ENCODE measurements around the gene PLK3. TPM values are rescaled to one million over a fixed set of nuclear protein-coding genes. Genes with fewer than 3 reads are reported as not detected.
"Not testable (repeated sequence)": the region's sequence is repeated elsewhere in the genome, so short reads cannot be mapped to it uniquely, and the experiment has no call there.

PLK3 gene
- total RNA-seq, 1 experiment from 2014 or later, result 3.2 TPM

DNA sequence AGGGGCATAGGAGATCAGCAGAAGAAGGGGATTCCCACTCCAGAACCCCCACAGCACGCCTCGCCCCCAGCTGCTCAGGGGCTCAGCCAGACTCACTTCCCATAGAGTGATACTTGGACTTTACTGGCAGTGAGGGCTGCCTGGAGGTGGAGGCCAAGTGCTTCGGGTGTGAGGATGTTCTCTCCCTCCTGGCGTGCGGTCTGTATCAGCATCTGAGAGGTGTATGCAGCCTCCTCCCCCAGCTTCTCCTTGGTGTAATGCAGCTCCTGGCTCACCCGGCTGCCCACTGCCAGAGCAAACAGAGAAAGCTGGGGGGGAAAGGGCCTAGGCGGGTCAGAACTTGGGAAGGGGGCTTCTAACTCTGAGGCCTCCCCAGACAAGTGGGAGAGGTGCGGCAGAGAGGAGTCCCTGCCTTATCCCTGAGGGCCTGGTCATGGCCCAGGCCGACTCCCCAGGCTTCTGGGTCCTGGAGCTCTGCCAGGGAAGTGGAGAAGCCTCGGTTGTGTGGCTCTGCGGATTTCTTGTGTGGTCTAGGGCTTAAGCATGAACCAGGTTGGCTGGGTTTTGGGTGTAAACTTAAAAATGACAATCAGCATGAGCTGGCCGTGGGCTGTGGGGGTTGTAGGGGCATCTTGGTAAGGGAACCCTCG lies 32.0 kb downstream of the PLK3 start:
- no peaks in the 10 kb centered on the region for H3K4me1 Mint-ChIP-seq (ENCODE audit: low read depth, unreplicated experiment)
- no peaks in the 10 kb centered on the region for H3K9me3 Mint-ChIP-seq (ENCODE audit: unreplicated experiment)
- POLR2A ChIA-PET, result no interaction called here
- intact Hi-C loops (cut with micrococcal nuclease; ENCODE audit: unreplicated experiment), result loop anchor here (10.0 kb wide), 1 partner anchor 473 kb away; no protein-coding TSS in a partner anchor
- no peak overlapping the region for H3K4me3 ChIP-seq (ENCODE audit: low read depth, low read length)
- H3K4me3 Mint-ChIP-seq (ENCODE audit: unreplicated experiment), result no peak overlapping the region
- BruUV-seq (replicated peaks), result no TSS peak
- TF ChIP-seq, protein P1, sequence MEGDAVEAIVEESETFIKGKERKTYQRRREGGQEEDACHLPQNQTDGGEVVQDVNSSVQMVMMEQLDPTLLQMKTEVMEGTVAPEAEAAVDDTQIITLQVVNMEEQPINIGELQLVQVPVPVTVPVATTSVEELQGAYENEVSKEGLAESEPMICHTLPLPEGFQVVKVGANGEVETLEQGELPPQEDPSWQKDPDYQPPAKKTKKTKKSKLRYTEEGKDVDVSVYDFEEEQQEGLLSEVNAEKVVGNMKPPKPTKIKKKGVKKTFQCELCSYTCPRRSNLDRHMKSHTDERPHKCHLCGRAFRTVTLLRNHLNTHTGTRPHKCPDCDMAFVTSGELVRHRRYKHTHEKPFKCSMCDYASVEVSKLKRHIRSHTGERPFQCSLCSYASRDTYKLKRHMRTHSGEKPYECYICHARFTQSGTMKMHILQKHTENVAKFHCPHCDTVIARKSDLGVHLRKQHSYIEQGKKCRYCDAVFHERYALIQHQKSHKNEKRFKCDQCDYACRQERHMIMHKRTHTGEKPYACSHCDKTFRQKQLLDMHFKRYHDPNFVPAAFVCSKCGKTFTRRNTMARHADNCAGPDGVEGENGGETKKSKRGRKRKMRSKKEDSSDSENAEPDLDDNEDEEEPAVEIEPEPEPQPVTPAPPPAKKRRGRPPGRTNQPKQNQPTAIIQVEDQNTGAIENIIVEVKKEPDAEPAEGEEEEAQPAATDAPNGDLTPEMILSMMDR (IDR thresholded peaks at IDR 0.05; ENCODE audit: insufficient read depth in 1 of 2, low read depth in 1 of 2, low read length in 1 of 2, severe bottlenecking in 1 of 2, unreplicated experiment in 1 of 2), result no peak
- H3K4me1 ChIP-seq, result no peaks in the 10 kb centered on the region
- no peaks in the 10 kb centered on the region for H3K9me3 ChIP-seq
- H3K27me3 Mint-ChIP-seq (ENCODE audit: insufficient read depth, unreplicated experiment), result no peaks in the 10 kb centered on the region
- no peaks in the 10 kb centered on the region for H3K36me3 Mint-ChIP-seq (ENCODE audit: insufficient read depth, unreplicated experiment)
- DNase-seq, result no peak
- H3K27ac Mint-ChIP-seq (ENCODE audit: unreplicated experiment), result no peak overlapping the region
- no peaks in the 10 kb centered on the region for H3K36me3 ChIP-seq (ENCODE audit: control insufficient read depth, insufficient read depth, low read length)
- H3K27me3 ChIP-seq (replicated peaks; ENCODE audit: control insufficient read depth, insufficient read depth, low read length), result no peaks in the 10 kb centered on the region
- CTCF ChIA-PET, result no interaction called here

DNA sequence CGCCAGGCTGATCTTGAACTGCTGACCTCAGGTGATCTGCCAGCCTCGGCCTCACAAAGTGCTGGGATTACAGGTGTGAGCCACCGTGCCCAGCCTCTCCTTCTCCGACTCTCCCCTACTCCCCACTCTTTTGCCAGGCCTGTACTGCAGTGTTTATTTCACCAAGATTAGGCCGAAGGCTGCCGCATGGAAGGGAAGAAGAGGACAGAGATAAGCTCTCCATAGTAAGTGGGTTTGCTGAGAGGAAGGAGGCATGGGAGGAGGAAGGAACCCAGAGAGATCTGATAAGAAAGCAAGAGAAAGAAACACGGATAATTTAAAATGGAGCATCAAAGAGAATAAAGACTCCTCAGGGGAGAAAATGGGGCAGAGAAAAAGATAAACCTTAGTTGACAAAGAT lies 34.2 kb downstream of the PLK3 start:
- Histone ChIP-seq H3K9me3 (no peaks in the 10 kb centered on the region), H3K4me1 (no peaks in the 10 kb centered on the region), H3K4me3 (ENCODE audit: low read depth, low read length) (no peak overlapping the region), H3K27me3 (replicated peaks; ENCODE audit: control insufficient read depth, insufficient read depth, low read length) (no peaks in the 10 kb centered on the region), H3K36me3 (ENCODE audit: control insufficient read depth, insufficient read depth, low read length) (no peaks in the 10 kb centered on the region)
- Mint-ChIP-seq H3K4me3 (ENCODE audit: unreplicated experiment) (no peak overlapping the region), H3K27me3 (ENCODE audit: insufficient read depth, unreplicated experiment) (no peaks in the 10 kb centered on the region), H3K9me3 (ENCODE audit: unreplicated experiment) (no peaks in the 10 kb centered on the region), H3K36me3 (ENCODE audit: insufficient read depth, unreplicated experiment) (peaks cover 1% of the 10 kb centered on the region), H3K4me1 (ENCODE audit: low read depth, unreplicated experiment) (no peaks in the 10 kb centered on the region), H3K27ac (ENCODE audit: unreplicated experiment) (no peak overlapping the region)
- DNase-seq, result no peak
- intact Hi-C loops (cut with micrococcal nuclease; ENCODE audit: unreplicated experiment), result loop anchor here (2.0 to 10.0 kb wide), 2 partner anchors 176 to 470 kb away; partner anchors contain the start of gene HECTD3
- CTCF ChIA-PET, result no interaction called here
- TF ChIP-seq, protein P1 (IDR thresholded peaks at IDR 0.05; ENCODE audit: insufficient read depth in 1 of 2, low read depth in 1 of 2, low read length in 1 of 2, severe bottlenecking in 1 of 2, unreplicated experiment in 1 of 2), result no peak
- BruUV-seq (replicated peaks), result no TSS peak
- POLR2A ChIA-PET, result no interaction called here

DNA sequence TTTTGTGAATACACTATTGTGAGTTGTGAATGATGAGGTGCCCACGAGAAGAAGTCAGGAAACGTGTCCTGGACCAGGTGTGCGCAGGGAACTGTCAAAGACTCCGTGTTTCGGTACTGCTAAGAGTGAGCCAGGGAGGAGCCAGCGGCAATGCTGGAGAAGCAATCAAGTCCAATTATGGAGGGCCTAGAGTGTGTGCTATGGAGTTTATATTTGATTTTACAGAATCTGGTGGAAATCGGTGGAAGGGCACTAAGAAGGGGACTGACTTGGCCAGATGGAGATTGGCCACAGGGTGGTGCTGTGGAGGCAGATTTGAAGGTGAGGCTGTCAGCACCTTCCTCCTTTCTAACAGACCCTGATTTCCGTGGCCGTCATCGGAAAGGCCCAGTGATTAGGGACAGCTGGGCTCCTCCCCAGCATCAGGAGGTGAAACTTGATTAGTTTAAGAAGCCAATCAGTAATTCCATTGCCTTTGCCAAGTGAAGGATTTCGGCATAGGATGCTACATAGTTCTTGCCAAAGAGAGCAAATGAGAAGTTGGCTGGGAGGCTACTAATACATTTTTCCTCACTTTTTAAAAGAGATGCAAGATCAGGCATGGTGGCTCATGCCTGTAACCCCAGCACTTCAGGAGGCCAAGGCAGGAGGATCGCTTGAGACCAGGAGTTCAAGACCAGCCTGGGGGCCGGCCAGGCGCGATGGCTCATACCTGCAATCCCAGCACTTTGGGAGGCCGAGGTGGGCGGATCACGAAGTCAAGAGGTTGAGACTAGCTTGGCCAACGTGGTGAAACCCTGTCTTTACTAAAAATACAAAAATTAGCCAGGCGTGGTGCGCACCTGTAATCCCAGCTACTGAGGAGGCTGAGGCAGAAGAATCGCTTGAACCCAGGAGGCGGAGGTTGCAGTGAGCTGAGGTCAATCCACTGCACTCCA lies 35.8 kb downstream of the PLK3 start:
- no peak overlapping the region for H3K4me3 Mint-ChIP-seq (ENCODE audit: unreplicated experiment)
- CTCF ChIA-PET, result interaction anchor here (0.9 to 1.0 kb wide), 2 partner anchors 17 to 36 kb away, joined by 3 to 4 read pairs; partner anchors contain the start of gene PLK3

DNA sequence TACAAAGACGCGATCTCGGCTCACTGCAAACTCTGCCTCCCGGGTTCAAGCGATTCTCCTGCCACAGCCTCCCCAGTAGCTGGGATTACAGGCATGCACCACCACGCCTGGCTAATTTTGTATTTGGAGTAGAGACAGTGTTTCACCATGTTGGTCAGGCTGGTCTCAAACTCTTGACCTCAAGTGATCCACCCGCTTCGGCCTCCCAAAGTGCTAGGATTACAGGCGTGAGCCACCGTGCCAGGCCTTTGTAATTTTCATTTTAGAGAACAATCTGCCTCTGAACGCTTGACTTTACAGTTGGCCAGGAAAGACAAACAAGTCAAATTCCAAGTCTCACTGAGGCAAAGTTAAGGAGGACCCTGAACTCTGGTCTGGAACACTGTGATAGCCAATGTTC lies 38.1 kb downstream of the PLK3 start:
- intact Hi-C loops (cut with micrococcal nuclease; ENCODE audit: unreplicated experiment), result loop anchor here (5.0 to 10.0 kb wide), 2 partner anchors 149 to 467 kb away; partner anchors contain the start of gene EIF2B3
- H3K4me1 ChIP-seq; CTCF ChIA-PET; H3K27ac Mint-ChIP-seq (ENCODE audit: unreplicated experiment); H3K4me3 ChIP-seq (ENCODE audit: low read depth, low read length); H3K36me3 Mint-ChIP-seq (ENCODE audit: insufficient read depth, unreplicated experiment); H3K9me3 ChIP-seq; BruUV-seq (replicated peaks); POLR2A ChIA-PET; H3K27me3 ChIP-seq (replicated peaks; ENCODE audit: control insufficient read depth, insufficient read depth, low read length); H3K4me3 Mint-ChIP-seq (ENCODE audit: unreplicated experiment); H3K36me3 ChIP-seq (ENCODE audit: control insufficient read depth, insufficient read depth, low read length); H3K27me3 Mint-ChIP-seq (ENCODE audit: insufficient read depth, unreplicated experiment); H3K4me1 Mint-ChIP-seq (ENCODE audit: low read depth, unreplicated experiment); H3K9me3 Mint-ChIP-seq (ENCODE audit: unreplicated experiment); DNase-seq: not testable (repeated sequence)

More for the DNA sequence above, 35.8 kb downstream of the PLK3 start:
- Mint-ChIP-seq H3K27ac (ENCODE audit: unreplicated experiment) (no peak overlapping the region), H3K4me1 (ENCODE audit: low read depth, unreplicated experiment) (no peaks in the 10 kb centered on the region), H3K36me3 (ENCODE audit: insufficient read depth, unreplicated experiment) (peaks cover 5% of the 10 kb centered on the region), H3K27me3 (ENCODE audit: insufficient read depth, unreplicated experiment) (no peaks in the 10 kb centered on the region), H3K9me3 (ENCODE audit: unreplicated experiment) (no peaks in the 10 kb centered on the region)
- Histone ChIP-seq H3K36me3 (ENCODE audit: control insufficient read depth, insufficient read depth, low read length) (no peaks in the 10 kb centered on the region), H3K27me3 (replicated peaks; ENCODE audit: control insufficient read depth, insufficient read depth, low read length) (no peaks in the 10 kb centered on the region), H3K4me1 (no peaks in the 10 kb centered on the region), H3K9me3 (no peaks in the 10 kb centered on the region), H3K4me3 (ENCODE audit: low read depth, low read length) (no peak overlapping the region)
- POLR2A ChIA-PET, result interaction anchor here (0.8 kb wide), 1 partner anchor 17 kb away, joined by 4 read pairs; no protein-coding TSS in a partner anchor
- DNase-seq, result peak; percentile 79 to 83
- TF ChIP-seq, protein P1 (IDR thresholded peaks at IDR 0.05; ENCODE audit: insufficient read depth in 1 of 2, low read depth in 1 of 2, low read length in 1 of 2, severe bottlenecking in 1 of 2, unreplicated experiment in 1 of 2), result peak; percentile 70 to 82
- no TSS peak for BruUV-seq (replicated peaks)
- intact Hi-C loops (cut with micrococcal nuclease; ENCODE audit: unreplicated experiment), result loop anchor here (2.0 to 10.0 kb wide), 3 partner anchors 151 to 469 kb away; partner anchors contain the start of genes EIF2B3 and HECTD3

All from Caco-2 (cell line).